HL-60 (cell line): ENCODE data around the gene HSPH1.

Source experiments
- DNase-seq, 2 experiments: peaks; one replicate each; pipeline ENCODE4 v3.0.0-alpha.2; 2010 to 2020; ENCODE audit warnings: low read depth in 1 of 2, low spot score in 1 of 2
- H3K27ac ChIP-seq: fragments of 250-450 bp; sonication (Bioruptor Pico); replicated peaks from 2 replicates; pipeline ENCODE4 v1.5.1; 2020; ENCODE audit warnings: mild to moderate bottlenecking, moderate library complexity
- H3K27me3 ChIP-seq: fragments of 250-450 bp; sonication (Bioruptor Pico); 2 replicates; pipeline ENCODE4 v1.5.1; 2021; ENCODE audit warnings: mild to moderate bottlenecking, moderate library complexity; ENCODE audit not compliant: insufficient read depth, poor library complexity, severe bottlenecking
- H3K4me3 ChIP-seq: replicated peaks from 2 replicates; pipeline ENCODE4 v1.5.1; 2011; ENCODE audit warnings: mild to moderate bottlenecking, control low read depth, low read length; ENCODE audit not compliant: insufficient read depth
- CTCF ChIP-seq: IDR thresholded peaks from one replicate; pipeline ENCODE4 v1.5.1; 2011; ENCODE audit warnings: low read length, control low read depth, inconsistent platforms; ENCODE audit not compliant: insufficient read depth
- GABPA ChIP-seq: IDR thresholded peaks from 2 replicates; pipeline ENCODE4 v1.6.1; 2012; ENCODE audit warnings: low read depth
- POLR2AphosphoS5 ChIP-seq: IDR thresholded peaks from 2 replicates; pipeline ENCODE4 v1.6.1; 2012; ENCODE audit warnings: low read depth
- SPI1 ChIP-seq: IDR thresholded peaks from 2 replicates; pipeline ENCODE4 v1.6.1; 2012; ENCODE audit warnings: low read depth, mild to moderate bottlenecking, borderline replicate concordance
- TF ChIP-seq, protein P1 (sequence below): IDR thresholded peaks from 2 replicates; pipeline ENCODE4 v1.6.1; 2012; ENCODE audit warnings: low read depth; ENCODE audit not compliant: insufficient replicate concordance

HSPH1 gene

DNA sequence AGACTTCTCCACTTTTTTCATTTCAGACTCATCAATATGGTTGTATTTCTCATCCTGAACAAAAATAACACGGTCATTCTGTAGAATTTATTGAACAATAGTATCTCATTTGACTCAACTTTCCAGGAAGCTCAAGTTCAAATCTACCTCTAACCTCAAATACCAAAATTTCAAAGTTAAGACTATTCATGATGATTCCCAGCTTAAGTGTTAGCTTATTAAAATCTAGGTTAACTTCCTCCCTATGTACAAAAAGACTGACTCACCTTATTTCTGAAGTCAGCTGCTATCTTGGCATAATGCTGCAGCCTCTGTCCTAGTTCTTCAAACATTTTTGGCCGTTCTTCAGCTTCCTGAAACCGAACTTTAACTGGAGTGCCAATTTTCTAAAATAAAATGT is 23.2 kb downstream of the HSPH1 start:
- no peak for DNase-seq
- TF ChIP-seq, protein P1, sequence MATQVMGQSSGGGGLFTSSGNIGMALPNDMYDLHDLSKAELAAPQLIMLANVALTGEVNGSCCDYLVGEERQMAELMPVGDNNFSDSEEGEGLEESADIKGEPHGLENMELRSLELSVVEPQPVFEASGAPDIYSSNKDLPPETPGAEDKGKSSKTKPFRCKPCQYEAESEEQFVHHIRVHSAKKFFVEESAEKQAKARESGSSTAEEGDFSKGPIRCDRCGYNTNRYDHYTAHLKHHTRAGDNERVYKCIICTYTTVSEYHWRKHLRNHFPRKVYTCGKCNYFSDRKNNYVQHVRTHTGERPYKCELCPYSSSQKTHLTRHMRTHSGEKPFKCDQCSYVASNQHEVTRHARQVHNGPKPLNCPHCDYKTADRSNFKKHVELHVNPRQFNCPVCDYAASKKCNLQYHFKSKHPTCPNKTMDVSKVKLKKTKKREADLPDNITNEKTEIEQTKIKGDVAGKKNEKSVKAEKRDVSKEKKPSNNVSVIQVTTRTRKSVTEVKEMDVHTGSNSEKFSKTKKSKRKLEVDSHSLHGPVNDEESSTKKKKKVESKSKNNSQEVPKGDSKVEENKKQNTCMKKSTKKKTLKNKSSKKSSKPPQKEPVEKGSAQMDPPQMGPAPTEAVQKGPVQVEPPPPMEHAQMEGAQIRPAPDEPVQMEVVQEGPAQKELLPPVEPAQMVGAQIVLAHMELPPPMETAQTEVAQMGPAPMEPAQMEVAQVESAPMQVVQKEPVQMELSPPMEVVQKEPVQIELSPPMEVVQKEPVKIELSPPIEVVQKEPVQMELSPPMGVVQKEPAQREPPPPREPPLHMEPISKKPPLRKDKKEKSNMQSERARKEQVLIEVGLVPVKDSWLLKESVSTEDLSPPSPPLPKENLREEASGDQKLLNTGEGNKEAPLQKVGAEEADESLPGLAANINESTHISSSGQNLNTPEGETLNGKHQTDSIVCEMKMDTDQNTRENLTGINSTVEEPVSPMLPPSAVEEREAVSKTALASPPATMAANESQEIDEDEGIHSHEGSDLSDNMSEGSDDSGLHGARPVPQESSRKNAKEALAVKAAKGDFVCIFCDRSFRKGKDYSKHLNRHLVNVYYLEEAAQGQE: no peak
- no peak for TF ChIP-seq POLR2AphosphoS5
- TF ChIP-seq GABPA: no peak
- no peak for TF ChIP-seq SPI1
- TF ChIP-seq CTCF: no peak
- no peak overlapping the region for H3K4me3 ChIP-seq
- no peaks in the 10 kb centered on the region for H3K27me3 ChIP-seq
- no peak overlapping the region for H3K27ac ChIP-seq

DNA sequence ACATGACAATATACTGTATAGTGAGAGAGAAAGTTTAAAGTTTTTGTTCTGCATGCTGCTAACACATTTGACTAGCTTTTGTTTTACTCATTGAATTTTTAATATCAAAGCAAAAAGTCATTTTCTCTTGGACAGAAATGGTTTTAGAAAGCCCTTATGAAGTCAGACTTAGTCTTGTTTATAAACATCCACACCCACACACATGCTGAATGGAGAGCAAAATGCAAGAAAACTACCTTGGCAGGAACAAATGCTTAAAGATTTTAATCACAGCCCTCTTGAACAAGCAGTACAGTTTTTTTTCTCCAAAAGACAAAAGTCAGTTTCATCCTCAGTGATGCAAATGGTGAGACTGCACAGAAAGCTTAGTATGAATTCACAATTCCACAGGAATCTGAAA is 25.0 kb downstream of the HSPH1 start:
- no peak for TF ChIP-seq CTCF
- TF ChIP-seq, protein P1: no peak
- no peak for TF ChIP-seq GABPA
- TF ChIP-seq SPI1: no peak
- no peak for TF ChIP-seq POLR2AphosphoS5
- H3K27ac ChIP-seq: no peak overlapping the region
- H3K4me3 ChIP-seq: no peak overlapping the region
- no peak for DNase-seq
- H3K27me3 ChIP-seq: no peaks in the 10 kb centered on the region

DNA sequence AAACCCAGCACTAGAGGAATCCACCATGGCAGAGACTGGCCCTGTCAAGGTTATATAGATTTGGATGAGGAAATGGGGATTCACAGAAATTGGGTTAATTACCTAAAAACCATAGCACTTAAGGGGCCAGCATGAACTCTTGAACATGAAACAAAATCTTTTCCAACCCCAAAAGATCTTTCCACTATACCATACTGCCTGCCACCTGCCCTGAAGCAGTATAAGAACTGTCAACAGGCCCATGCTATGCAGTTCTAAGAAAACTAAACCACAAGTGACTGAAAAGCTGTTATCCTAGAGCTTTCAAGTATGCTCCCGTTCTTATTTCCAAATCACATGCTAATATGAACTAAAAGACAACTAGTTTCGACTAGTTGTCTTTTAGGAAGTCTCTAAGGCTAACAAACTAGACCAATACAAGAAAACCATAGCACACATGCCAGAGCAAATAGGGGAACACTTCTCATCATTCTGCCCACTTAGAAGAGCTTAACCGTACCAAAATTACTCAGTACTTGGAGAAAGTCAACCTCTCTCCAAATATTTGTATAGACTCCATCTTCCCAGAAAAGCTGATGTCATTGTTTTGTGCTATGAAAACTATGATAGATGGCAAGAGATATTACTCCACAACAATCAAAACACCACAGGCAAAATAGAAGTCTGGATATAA is 27.5 kb downstream of the HSPH1 start:
- H3K4me3 ChIP-seq: no peak overlapping the region
- H3K27ac ChIP-seq: no peak overlapping the region
- TF ChIP-seq, protein P1: no peak
- TF ChIP-seq SPI1: no peak
- H3K27me3 ChIP-seq: no peaks in the 10 kb centered on the region
- DNase-seq: no peak
